KOPT-K1 (cell line): ENCODE data around the gene NYAP1.
"Not testable (repeated sequence)": the region's sequence is repeated elsewhere in the genome, so short reads cannot be mapped to it uniquely, and the experiment has no call there.

Experiments used
- H3K27ac ChIP-seq: fragments of 200-600 bp; sonication (generic); 2 replicates; pipeline ENCODE4 v1.5.1; 2016; ENCODE audit warnings: antibody characterized with exemption, mild to moderate bottlenecking, low read depth, low read length; ENCODE audit not compliant: poor library complexity, severe bottlenecking
- H3K36me3 ChIP-seq: fragments of 200-600 bp; sonication (generic); 2 replicates; pipeline ENCODE4 v1.5.1; 2017; ENCODE audit warnings: antibody characterized with exemption, mild to moderate bottlenecking, low read length, moderate library complexity; ENCODE audit not compliant: insufficient read depth
- H3K9me3 ChIP-seq: fragments of 200-600 bp; sonication (generic); 2 replicates; pipeline ENCODE4 v1.5.1; 2017; ENCODE audit warnings: antibody characterized with exemption, low read length, mild to moderate bottlenecking; ENCODE audit not compliant: insufficient read depth, poor library complexity, severe bottlenecking

The NYAP1 gene

GRCh38 chr7:100483722-100484672, at the start of gene NYAP1:
NYAP1 (plus strand) TSS chr7:100483927; CDS start chr7:100485312, 1,385 bp downstream.
- no peak within 1 kb of the TSS for H3K27ac ChIP-seq
- H3K36me3 ChIP-seq: no peaks in the 10 kb centered on the region
- H3K9me3 ChIP-seq: no peaks in the 10 kb centered on the region

- Histone ChIP-seq H3K36me3 (peaks cover 53% of the 10 kb centered on the region), H3K27ac (peak overlapping the region; percentile 99), H3K9me3 (no peaks in the 10 kb centered on the region)
Observed at GRCh38 chr7:100434297-100435144, 49.2 kb upstream of the NYAP1 start.

GRCh38 chr7:100435401-100436304, 48.1 kb upstream of the NYAP1 start:
- Histone ChIP-seq H3K9me3 (no peaks in the 10 kb centered on the region), H3K27ac (peak overlapping the region; percentile 99), H3K36me3 (peaks cover 52% of the 10 kb centered on the region)

- peak overlapping the region; percentile 99 for H3K27ac ChIP-seq
- H3K36me3 ChIP-seq: peaks cover 34% of the 10 kb centered on the region
- H3K9me3 ChIP-seq: no peaks in the 10 kb centered on the region
Observed at GRCh38 chr7:100437150-100438100, 46.3 kb upstream of the NYAP1 start.

- Histone ChIP-seq H3K27ac (no peak overlapping the region), H3K9me3 (no peaks in the 10 kb centered on the region)
Observed at GRCh38 chr7:100438172-100438571, 45.6 kb upstream of the NYAP1 start.

GRCh38 chr7:100438731-100439130, 45.0 kb upstream of the NYAP1 start:
- H3K9me3 ChIP-seq, H3K27ac ChIP-seq: not testable (repeated sequence)
- H3K36me3 ChIP-seq: peaks cover 21% of the 10 kb centered on the region

More at GRCh38 chr7:100438172-100438571, 45.6 kb upstream of the NYAP1 start:
- H3K36me3 ChIP-seq: peaks cover 27% of the 10 kb centered on the region

- peaks cover 16% of the 10 kb centered on the region for H3K36me3 ChIP-seq
- not testable (repeated sequence) for H3K9me3 ChIP-seq, H3K27ac ChIP-seq
Observed at GRCh38 chr7:100439244-100439643, 44.5 kb upstream of the NYAP1 start.

- Histone ChIP-seq H3K9me3 (no peaks in the 10 kb centered on the region), H3K27ac (no peak overlapping the region), H3K36me3 (no peaks in the 10 kb centered on the region)
Observed at GRCh38 chr7:100441641-100442535, 41.8 kb upstream of the NYAP1 start.

- H3K9me3 ChIP-seq: no peaks in the 10 kb centered on the region
- no peaks in the 10 kb centered on the region for H3K36me3 ChIP-seq
- peak overlapping the region; percentile 86 for H3K27ac ChIP-seq
Observed at GRCh38 chr7:100443096-100443840, 40.5 kb upstream of the NYAP1 start.

GRCh38 chr7:100444311-100445278, 39.1 kb upstream of the NYAP1 start:
- no peaks in the 10 kb centered on the region for H3K9me3 ChIP-seq
- H3K36me3 ChIP-seq: no peaks in the 10 kb centered on the region
- peak overlapping the region; percentile 86 for H3K27ac ChIP-seq

GRCh38 chr7:100446040-100446439, 37.7 kb upstream of the NYAP1 start:
- Histone ChIP-seq H3K9me3 (no peaks in the 10 kb centered on the region), H3K27ac (peak overlapping the region; percentile 86), H3K36me3 (no peaks in the 10 kb centered on the region)
